HepG2 (cell line): ENCODE results near the gene FBXL12. TPM values are rescaled to one million over a fixed set of nuclear protein-coding genes. Genes with fewer than 3 reads are reported as not detected.

Experiments
- polyA plus RNA-seq, 8 experiments: library from polyadenylated mRNA; depleted of rRNA in 3 of 8; stranded (reverse) in 7 of 8; unstranded in 1 of 8; fragments of >200 nt; fragmentation: Illumina TruSeq in 4 of 8; extraction: Trizol in 4 of 8; gene quantifications; 2 replicates each; pipeline versions ENCODE4 v1.2.1 to v1.2.3, GENCODE V29; 2011 to 2016; ENCODE audit warnings: low read depth in 4 of 8, missing spikeins in 1 of 8, mixed read lengths in 1 of 8; ENCODE audit not compliant: insufficient read depth in 1 of 8
- small RNA-seq, 3 experiments: library from RNA; depleted of rRNA; stranded (forward); fragments of <200 nt; gene quantifications; one replicate each; pipeline ENCODE3, GENCODE V24; 2012; ENCODE audit warnings: low read depth in 2 of 3, low replicate concordance in 1 of 3; ENCODE audit not compliant: insufficient read length in 3 of 3, insufficient read depth in 2 of 3
- total RNA-seq, 5 experiments: library from RNA; depleted of rRNA; stranded (reverse); fragments of >200 nt; fragmentation: Illumina TruSeq; extraction: Trizol; gene quantifications; 2 replicates each; pipeline ENCODE4 v1.2.3, GENCODE V29; 2016; ENCODE audit warnings: low read depth in 1 of 5

Gene FBXL12
- total and polyA plus RNA-seq, 2 of the 13 experiments (the other 11 are each of a cell fraction or from before 2014, with no cell fraction given), result 20.4 to 23.1 TPM

Small RNA genes within 50 kb of the gene (small RNA-seq; reads per million reads assigned to genes)
- 0 reads per million in 3 experiments for gene RF00156

Other genes starting within 250 kb of the FBXL12 start
- gene ZNF121, start 234.6 kb downstream of the FBXL12 start, total RNA-seq (2016; rRNA removed; fragmentation: Illumina TruSeq; extraction: Trizol), result 56.3 and 78.4 TPM in 2 replicates
- gene ZNF121, start 234.6 kb downstream of the FBXL12 start, polyA plus RNA-seq (2011; rRNA removed), result 7.8 and 9.3 TPM in 2 replicates
- gene ZNF561, start 197.8 kb downstream of the FBXL12 start, total RNA-seq (2016; rRNA removed; fragmentation: Illumina TruSeq; extraction: Trizol), result 35.1 and 54.3 TPM in 2 replicates
- gene ZNF561, start 197.8 kb downstream of the FBXL12 start, polyA plus RNA-seq (2011; rRNA removed), result 19.8 and 23.1 TPM in 2 replicates
- 32.7 and 43.8 TPM in 2 replicates for gene ZNF562, start 144.0 kb downstream of the FBXL12 start, total RNA-seq (2016; rRNA removed; fragmentation: Illumina TruSeq; extraction: Trizol)
- gene ZNF562, start 144.0 kb downstream of the FBXL12 start, polyA plus RNA-seq (2011; rRNA removed), result 12.9 and 13.1 TPM in 2 replicates
- 3.7 and 5.4 TPM in 2 replicates for gene ZNF846, start 50.3 kb downstream of the FBXL12 start, total RNA-seq (2016; rRNA removed; fragmentation: Illumina TruSeq; extraction: Trizol)
- gene ZNF846, start 50.3 kb downstream of the FBXL12 start, polyA plus RNA-seq (2011; rRNA removed), result 4.7 and 4.8 TPM in 2 replicates
- 373 and 382 TPM in 2 replicates for gene UBL5, start 8.8 kb upstream of the FBXL12 start, total RNA-seq (2016; rRNA removed; fragmentation: Illumina TruSeq; extraction: Trizol)
- 427 and 487 TPM in 2 replicates for gene UBL5, start 8.8 kb upstream of the FBXL12 start, polyA plus RNA-seq (2011; rRNA removed)
- 67.3 and 72.0 TPM in 2 replicates for gene PIN1, start 16.2 kb upstream of the FBXL12 start, total RNA-seq (2016; rRNA removed; fragmentation: Illumina TruSeq; extraction: Trizol)
- 31.9 and 43.2 TPM in 2 replicates for gene PIN1, start 16.2 kb upstream of the FBXL12 start, polyA plus RNA-seq (2011; rRNA removed)
- 0.11 and 0.20 TPM in 2 replicates for gene OLFM2, start 117.4 kb upstream of the FBXL12 start, total RNA-seq (2016; rRNA removed; fragmentation: Illumina TruSeq; extraction: Trizol)
- 0.51 and 0.63 TPM in 2 replicates for gene OLFM2, start 117.4 kb upstream of the FBXL12 start, polyA plus RNA-seq (2011; rRNA removed)
- 0.02 TPM in 1 of 2 replicates, not detected in the other for gene COL5A3, start 191.4 kb upstream of the FBXL12 start, total RNA-seq (2016; rRNA removed; fragmentation: Illumina TruSeq; extraction: Trizol)
- 0.03 TPM in 1 of 2 replicates, not detected in the other for gene COL5A3, start 191.4 kb upstream of the FBXL12 start, polyA plus RNA-seq (2011; rRNA removed)
- not detected in 2 replicates for gene RDH8, start 194.4 kb upstream of the FBXL12 start, total RNA-seq (2016; rRNA removed; fragmentation: Illumina TruSeq; extraction: Trizol)
- not detected in 2 replicates for gene RDH8, start 194.4 kb upstream of the FBXL12 start, polyA plus RNA-seq (2011; rRNA removed)